Stomach (tissue), 4 donors: ENCODE measurements around the gene CBX1.

Source experiments
- CTCF ChIP-seq, 7 experiments: fragments of 450-650 bp in 4 of 7; fragments of 200-600 bp in 3 of 7; sonication (generic) in 3 of 7; IDR thresholded peaks; one replicate each; pipeline ENCODE4 v1.5.1; 2016 to 2019; ENCODE audit warnings: antibody characterized with exemption in 7 of 7, control low read depth in 2 of 7, mild to moderate bottlenecking in 1 of 7
- EP300 ChIP-seq: sonication (generic); formaldehyde crosslinking; IDR thresholded peaks from one replicate; pipeline ENCODE4 v1.6.1; 2017; ENCODE audit warnings: antibody characterized with exemption
- POLR2A ChIP-seq, 4 donors: fragments of 450-650 bp; IDR thresholded peaks; one replicate each; pipeline ENCODE4 v1.6.1; 2016; ENCODE audit warnings: antibody characterized with exemption in 4 of 4, control low read depth in 2 of 4, mild to moderate bottlenecking in 1 of 4, moderate library complexity in 1 of 4

GRCh38 chr17:48048384-48049126, 52.7 kb downstream of the CBX1 start:
- no peak for TF ChIP-seq CTCF (IDR thresholded peaks at IDR 0.05)
- peak in 1 of 4 donors; percentile 16 for TF ChIP-seq POLR2A (IDR thresholded peaks at IDR 0.05)
- no peak for TF ChIP-seq EP300
